Dedifferentiated amniotic fluid mesenchymal stem cell (primary cell): ENCODE measurements around the gene SLC35F2.
"Not testable (repeated sequence)": the region's sequence is repeated elsewhere in the genome, so short reads cannot be mapped to it uniquely, and the experiment has no call there.

Experiments
- DNase-seq: peaks from one replicate; pipeline ENCODE4 v3.0.0-alpha.2; 2016; ENCODE audit errors: extremely low spot score

Gene SLC35F2

DNA sequence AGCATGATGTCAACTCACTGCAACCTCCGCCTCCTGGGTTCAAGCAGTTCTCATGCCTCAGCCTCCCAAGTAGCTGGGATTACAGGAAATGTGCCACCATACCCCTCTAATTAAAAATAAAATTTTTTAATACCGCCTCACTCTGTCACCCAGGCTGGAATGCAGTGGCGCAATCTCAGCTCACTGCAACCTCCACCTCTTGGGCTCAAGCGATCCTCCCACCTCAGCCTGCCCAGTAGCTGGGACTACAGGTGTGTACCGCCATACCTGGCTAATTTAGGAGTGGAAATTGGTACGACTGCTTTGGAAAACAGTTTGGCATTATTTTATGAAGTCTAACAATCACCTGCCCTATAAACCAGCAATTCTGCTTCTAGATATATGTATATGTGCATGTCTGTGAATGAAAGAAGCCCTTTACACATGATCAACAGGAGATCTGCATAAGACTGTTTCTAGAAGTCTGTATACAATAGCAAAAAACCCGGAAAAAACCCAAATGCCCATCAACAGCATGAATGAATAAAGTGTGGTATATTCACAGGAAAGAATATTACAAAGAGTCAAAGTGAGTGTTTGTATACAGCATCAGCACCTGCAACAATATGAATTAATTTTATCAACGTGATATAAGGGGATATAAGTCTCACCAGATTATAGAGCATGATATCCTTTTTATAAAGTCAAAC lies 16.0 kb downstream of the SLC35F2 start:
- DNase-seq: no peak

- no peak for DNase-seq
Measured at GRCh38 chr11:107840129-107840484, 18.5 kb downstream of the SLC35F2 start.

- no peak for DNase-seq
Measured at GRCh38 chr11:107836851-107837250, 21.7 kb downstream of the SLC35F2 start.

DNA sequence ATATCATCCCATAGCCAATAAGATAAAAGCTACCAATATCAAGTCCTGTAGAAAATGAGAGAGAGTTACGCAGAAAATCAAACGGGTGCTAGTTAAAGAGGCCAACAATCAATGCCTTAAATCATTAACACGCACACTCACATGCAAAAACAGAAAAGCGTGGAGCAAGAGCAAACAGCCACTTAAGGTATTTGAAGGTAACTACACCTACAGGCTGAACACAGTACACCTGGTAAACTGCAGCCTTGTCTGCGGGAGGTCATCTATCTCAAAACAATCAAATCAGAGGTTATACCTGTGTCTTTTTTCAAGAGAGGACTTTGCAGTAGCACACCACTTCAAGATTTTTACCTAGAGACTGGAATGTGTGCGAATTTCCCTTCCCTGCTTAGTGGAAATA lies 23.6 kb downstream of the SLC35F2 start:
- DNase-seq: no peak

DNA sequence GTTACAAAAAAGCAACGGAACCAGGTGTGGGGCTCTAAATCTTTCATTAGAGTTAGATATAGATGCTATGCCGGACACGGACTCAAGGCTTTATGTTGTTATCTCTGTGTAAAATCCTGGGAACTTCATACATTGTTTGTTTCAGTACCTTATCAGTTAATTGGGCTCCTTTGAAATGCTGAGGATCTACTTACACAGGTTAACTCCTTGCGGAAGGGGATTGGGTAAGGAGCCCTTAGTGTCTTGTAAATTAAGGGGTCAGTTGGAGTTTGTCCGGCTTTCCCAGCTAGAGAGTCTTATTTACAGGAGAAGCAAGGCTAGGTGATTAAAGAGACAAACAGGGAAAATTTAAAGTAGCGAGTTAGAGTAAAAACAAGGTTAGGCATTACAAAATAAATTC lies 24.7 kb downstream of the SLC35F2 start:
- not testable (repeated sequence) for DNase-seq

DNA sequence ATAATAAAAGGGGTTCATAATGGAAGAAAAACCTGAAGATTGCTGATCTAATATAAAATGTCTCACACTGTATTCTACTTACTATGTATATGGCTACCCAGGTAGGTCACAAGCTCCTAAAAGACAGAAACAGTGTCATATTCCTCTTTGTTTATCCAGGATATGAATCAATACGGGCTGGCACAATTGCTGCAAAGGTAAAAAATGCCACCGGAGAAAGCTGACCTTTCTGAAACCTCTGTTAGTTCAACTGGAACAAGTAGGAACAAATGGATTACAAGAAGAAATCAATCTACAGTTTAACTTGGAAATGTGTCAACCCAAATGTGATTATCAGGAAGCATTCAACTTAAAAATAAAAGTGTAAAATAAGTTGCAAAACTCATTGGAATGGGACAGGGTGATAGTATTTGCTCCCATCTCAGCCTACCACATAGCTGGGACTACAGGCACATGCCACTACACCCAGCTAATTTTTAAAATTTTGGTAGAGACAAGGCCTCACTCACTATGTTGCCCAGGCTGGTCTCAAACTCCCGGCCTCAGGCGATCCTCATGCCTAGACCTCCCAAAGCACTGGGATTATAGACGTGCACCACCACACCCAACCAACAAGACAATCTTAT lies 27.6 kb downstream of the SLC35F2 start:
- DNase-seq: no peak

DNA sequence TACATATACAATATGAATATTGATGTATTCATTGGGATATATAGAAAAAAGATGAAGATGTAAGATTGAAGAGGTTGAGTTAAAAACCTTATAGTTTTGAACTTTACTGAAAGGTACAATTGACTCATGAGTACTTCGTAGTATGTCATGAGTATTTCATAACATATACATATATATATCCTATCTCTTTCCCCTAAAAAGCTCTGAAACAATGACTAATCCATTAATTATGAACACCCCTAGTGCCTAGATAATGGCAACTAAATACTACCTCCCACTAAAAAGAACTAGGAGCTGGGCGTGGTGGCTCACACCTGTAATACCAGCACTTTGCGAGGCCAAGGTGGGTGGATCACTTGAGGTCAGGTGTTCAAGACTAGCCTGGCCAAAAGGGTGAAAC lies 31.5 kb downstream of the SLC35F2 start:
- no peak for DNase-seq

DNA sequence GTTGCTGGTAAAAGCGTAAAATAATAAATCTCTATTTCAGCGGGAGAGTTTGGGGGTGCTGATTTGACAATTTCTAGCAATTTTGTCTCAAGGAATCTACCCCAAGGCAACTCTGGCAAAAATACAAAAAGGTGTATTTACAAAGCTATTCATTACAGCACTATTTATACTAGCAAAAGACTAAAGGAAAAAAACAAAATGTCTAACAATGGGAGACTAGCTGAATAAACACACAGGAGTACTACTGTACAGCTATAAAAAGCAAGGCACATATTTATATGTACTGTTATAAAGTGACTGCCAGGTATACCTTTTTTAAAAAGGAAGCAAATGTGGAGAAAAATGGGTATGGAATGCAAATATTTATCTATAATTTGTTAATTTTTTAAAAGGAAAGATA lies 32.7 kb downstream of the SLC35F2 start:
- DNase-seq: no peak

DNA sequence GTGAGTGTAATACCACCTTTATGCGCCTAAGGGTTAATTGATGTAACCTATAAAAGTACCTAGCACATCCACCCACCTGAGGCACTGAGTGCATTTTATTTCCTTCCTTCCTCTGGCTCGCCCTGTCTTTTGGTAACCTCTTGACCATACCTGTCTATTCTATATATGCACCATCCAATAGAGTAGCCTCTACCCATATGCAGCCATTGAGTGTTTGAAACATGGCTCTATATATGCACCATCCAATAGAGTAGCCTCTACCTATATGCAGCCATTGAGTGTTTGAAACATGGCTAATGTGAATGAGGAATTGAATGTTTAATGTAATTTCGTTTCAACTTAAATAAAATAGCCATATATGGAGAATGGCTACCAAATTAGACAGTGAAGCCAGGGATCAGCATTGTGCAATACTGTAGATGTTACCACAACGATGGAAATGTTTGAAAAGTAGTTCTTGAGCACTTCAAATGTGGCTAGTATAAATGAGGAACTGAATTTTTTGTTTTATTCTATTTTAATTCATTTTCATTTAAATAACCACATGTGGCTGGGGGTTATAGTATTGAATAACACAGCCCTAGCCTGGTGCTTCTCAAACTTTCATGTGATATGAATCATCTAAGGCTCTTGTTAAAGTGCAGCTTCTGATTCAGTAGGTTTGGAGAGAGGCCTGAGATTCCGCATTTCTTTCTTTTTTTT lies 33.8 kb downstream of the SLC35F2 start:
- DNase-seq: no peak

- no peak for DNase-seq
Measured at GRCh38 chr11:107821199-107821927, 37.2 kb downstream of the SLC35F2 start.

DNA sequence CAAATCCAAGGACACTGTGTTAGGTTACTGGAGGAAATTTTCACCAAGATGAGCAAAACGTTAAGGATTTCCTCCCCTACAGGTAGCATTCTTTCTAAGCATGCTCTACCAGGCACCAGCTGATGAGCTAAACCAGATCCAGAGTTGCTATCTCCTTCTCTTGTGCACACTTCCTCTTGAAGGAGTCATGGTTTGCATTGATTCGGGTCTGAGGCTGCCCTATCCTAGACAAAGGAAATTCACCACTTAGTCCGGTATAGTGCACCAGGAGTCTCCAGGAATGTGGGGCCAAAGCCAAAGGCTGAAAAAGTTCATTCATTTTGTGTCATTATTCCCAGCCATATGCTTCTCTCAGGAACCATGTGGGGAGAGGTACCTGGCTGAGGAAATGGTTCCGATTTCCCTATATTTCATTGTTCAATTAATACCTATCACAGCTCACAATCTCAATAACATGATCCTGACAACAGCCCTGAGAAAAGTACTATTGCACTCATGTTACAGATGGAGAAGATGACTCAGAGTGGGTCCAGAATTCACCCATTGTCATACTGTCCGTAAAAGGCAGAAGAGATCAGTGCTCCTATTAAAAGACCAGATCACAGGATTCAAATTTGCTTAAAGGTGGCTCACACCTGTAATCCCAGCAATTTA lies 39.1 kb downstream of the SLC35F2 start:
- no peak for DNase-seq

GRCh38 chr11:107818491-107818890 lies 40.1 kb downstream of the SLC35F2 start:
- no peak for DNase-seq

DNA sequence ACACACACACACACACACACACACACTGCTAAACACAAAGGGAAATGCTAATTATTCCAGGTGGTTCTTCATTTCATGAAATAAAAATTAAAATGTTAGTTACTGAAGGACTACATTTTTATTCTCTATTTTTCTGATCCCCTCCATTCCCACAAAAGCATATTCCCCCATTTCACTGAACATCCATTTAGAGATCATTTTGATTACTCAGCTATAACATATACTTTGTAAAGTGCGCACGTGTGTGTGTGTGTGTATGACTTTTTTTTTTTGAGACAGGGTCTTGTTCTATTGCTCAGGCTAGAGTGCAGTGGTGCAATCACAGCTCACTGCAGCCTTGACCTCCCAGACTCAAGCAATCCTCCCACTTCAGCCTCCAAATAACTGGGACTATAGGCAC lies 42.6 kb downstream of the SLC35F2 start:
- no peak for DNase-seq

DNA sequence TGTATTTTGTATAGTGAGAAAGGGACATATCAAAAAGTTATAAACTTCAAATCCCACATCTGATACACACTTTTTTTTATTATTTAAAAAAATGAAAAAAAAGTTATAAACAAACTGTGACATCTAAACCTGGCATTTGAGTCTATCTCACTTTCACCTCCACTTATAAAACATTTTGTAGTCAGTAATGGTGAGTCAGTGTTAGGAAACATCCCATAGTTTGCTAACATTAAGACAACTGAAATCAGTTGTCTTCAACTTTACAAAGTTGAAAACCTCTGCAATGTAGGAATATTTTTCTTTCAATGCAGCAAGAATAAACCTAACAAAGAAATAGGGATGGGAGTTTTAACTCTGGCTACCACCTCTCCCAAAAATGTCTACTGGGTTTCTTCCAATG lies 47.7 kb downstream of the SLC35F2 start:
- no peak for DNase-seq

GRCh38 chr11:107808521-107808920 lies 50.1 kb downstream of the SLC35F2 start:
- no peak for DNase-seq

DNA sequence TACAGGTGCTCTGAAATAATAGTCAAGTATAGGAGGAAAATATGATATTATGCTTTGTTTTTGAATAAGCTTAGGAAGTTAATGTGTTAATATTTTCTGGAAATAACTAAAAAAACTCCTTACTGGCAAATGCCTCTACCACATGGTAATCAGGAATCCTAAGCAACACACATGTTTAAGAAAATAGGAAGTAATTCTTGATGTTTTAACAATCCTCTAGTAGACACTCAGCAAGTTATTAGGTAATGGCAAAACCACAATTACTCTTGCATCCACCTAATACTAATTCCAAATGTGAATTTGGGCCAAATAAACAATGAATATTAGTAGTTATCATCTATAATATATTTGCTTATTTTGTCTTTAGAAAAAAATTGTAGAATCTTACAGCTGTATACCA lies 53.6 kb downstream of the SLC35F2 start:
- DNase-seq: no peak

DNA sequence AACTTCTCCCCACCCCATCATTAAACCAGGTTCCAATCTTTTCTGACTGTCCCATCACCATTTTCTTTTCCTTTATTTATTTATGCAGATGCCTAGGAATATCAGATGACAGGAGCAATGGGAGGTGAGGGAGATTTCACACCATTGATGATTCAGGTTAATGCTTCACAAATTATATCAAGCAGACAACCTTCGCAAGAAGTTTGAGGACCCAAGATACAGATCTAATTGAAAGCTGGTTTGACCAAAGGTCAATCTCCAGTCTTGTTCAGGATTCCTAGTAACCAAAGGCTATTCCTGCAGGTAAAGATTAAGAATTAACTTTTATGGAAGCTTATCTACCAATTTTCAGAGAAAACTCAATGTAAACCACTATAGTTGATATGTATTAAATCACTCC lies 54.4 kb downstream of the SLC35F2 start:
- no peak for DNase-seq

DNA sequence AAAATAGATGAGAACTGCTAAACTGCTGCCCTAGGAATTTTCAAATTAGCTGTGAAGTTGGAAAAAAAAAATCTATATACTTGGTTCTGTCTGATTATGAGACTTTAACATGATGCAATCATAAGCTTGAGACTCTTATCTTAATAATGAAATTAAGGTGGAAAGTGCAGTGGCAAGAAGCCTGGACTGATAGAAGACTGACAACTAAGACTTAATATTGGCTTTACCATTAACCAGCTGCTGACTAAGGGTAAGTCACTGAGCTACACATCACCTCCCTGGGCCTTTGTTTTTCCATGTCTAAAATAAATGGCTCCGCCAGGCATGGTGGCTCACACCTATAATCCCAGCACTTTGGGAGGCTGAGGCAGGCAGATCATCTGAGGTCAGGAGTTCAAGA lies 56.9 kb downstream of the SLC35F2 start:
- DNase-seq: no peak

DNA sequence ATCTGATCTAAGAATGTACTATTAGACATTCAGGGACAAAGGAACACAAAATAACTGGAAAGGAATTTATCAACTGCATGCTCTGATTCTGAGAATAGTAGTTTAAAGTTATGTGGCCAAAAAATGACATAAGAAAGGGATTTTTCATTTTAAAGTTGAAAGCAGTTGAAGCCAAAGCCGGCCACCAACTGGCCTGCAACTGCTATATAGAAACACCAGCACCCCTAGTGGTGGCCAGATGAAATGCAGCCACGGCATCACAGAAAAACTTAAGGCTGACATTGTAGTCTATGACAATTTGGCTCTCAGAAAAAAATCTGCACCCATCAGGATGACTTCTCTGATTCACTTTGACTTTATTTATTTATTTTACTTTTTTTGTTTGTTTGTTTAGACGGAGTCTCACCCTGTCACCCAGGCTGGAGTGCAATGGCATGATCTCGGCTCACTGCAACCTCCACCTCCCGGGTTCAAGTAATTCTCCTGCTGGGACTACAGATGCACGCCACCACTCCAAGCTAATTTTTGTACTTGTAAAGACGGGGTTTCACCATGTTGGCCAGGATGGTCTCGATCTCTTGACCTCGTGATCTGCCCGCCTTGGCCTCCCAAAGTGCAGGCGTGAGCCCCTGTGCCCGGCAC lies 59.2 kb downstream of the SLC35F2 start:
- peak; percentile 74 for DNase-seq

- no peak for DNase-seq
Measured at GRCh38 chr11:107792049-107792443, 66.5 kb downstream of the SLC35F2 start.

DNA sequence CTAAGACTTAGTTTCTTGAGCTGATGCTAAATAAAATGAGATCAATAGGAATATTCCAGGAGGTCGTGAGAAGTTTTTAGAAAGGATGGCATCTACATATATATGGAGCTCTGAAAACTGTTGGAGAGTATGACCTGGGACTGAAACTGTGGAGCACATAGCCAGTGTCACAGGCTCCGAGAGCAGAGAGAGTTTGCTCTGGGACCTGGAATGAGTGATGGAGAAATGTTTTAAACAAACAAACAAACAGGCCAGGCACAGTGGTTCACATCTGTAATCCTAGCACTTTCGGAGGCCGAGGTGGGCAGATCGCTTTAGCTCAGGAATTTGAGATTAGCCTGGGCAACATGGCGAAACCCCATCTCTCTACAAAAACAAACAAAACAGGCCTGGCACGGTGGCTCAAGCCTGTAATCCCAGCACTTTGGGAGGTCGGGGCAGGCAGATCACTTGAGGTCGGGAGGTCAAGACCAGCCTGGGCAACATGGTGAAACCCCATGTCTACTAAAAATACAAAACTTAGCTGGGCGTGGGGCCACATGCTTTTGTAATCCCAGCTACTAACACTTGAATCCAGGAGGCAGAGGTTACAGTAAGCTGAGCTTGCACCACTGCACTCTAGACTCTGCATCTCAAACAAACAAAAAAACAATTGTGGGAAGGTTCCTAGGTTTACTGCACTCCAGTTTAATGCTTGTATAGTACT lies 67.1 kb downstream of the SLC35F2 start:
- DNase-seq: no peak
